Loucy (cell line): ENCODE measurements around the gene TEAD3.

Experiments
- H2AFZ ChIP-seq: fragments of 200-600 bp; sonication (generic); 2 replicates; pipeline ENCODE4 v1.6.0; 2016; ENCODE audit warnings: antibody characterized with exemption, mild to moderate bottlenecking, low read length, moderate library complexity
- H3F3A ChIP-seq: fragments of 200-600 bp; 2 replicates; pipeline ENCODE4 v1.6.0; 2016; ENCODE audit warnings: antibody characterized with exemption, low read depth, mild to moderate bottlenecking
- H3K27me3 ChIP-seq: fragments of 200-600 bp; sonication (generic); 2 replicates; pipeline ENCODE4 v1.6.1; 2014; ENCODE audit warnings: low read length, mild to moderate bottlenecking; ENCODE audit not compliant: insufficient read depth, poor library complexity, severe bottlenecking
- H3K36me3 ChIP-seq: fragments of 200-600 bp; sonication (generic); 2 replicates; pipeline ENCODE4 v1.6.1; 2016; ENCODE audit warnings: low read length; ENCODE audit not compliant: insufficient read depth
- H3K4me1 ChIP-seq: fragments of 200-600 bp; sonication (generic); 2 replicates; pipeline ENCODE4 v1.5.1; 2014; ENCODE audit warnings: low read length, mild to moderate bottlenecking; ENCODE audit not compliant: insufficient read depth, poor library complexity, severe bottlenecking
- H3K4me2 ChIP-seq: fragments of 200-600 bp; sonication (generic); 2 replicates; pipeline ENCODE4 v1.6.0; 2014; ENCODE audit warnings: antibody characterized with exemption, low read length, low read depth, mild to moderate bottlenecking; ENCODE audit not compliant: poor library complexity, severe bottlenecking
- H3K4me3 ChIP-seq: fragments of 200-600 bp; sonication (generic); 2 replicates; pipeline ENCODE4 v1.5.1; 2014; ENCODE audit warnings: low read length, mild to moderate bottlenecking, mixed read lengths; ENCODE audit not compliant: poor library complexity, severe bottlenecking
- H3K79me2 ChIP-seq: fragments of 200-600 bp; sonication (generic); 2 replicates; pipeline ENCODE4 v1.6.1; 2014; ENCODE audit warnings: low read length; ENCODE audit not compliant: insufficient read depth
- H3K9ac ChIP-seq: fragments of 200-600 bp; sonication (generic); 2 replicates; pipeline ENCODE4 v1.6.0; 2014; ENCODE audit warnings: mild to moderate bottlenecking, low read depth, low read length, moderate library complexity; ENCODE audit not compliant: poor library complexity, severe bottlenecking
- H3K9me2 ChIP-seq: fragments of 200-600 bp; sonication (generic); replicated peaks from 2 replicates; pipeline ENCODE4 v1.6.1; 2016; ENCODE audit warnings: low read depth, low read length, mixed read lengths
- H3K9me3 ChIP-seq: fragments of 200-600 bp; sonication (generic); 2 replicates; pipeline ENCODE4 v1.6.1; 2014; ENCODE audit warnings: mild to moderate bottlenecking, antibody characterized with exemption, low read length, low read depth; ENCODE audit not compliant: insufficient read depth
- H4K20me1 ChIP-seq: fragments of 200-600 bp; sonication (generic); 2 replicates; pipeline ENCODE4 v1.6.0; 2014; ENCODE audit warnings: antibody characterized with exemption, low read length, mild to moderate bottlenecking; ENCODE audit not compliant: insufficient read depth, poor library complexity, severe bottlenecking
- EZH2phosphoT487 ChIP-seq: fragments of 200-600 bp; IDR thresholded peaks from 2 replicates; pipeline ENCODE4 v1.6.1; 2018; ENCODE audit warnings: antibody characterized with exemption, mild to moderate bottlenecking, moderate library complexity, borderline replicate concordance
- TF ChIP-seq, protein P1 (sequence below): fragments of 200-600 bp; sonication (generic); conservative IDR thresholded peaks from 2 replicates; pipeline ENCODE4 v1.5.1; 2014; ENCODE audit warnings: mild to moderate bottlenecking, antibody characterized with exemption, low read length

Gene TEAD3

DNA sequence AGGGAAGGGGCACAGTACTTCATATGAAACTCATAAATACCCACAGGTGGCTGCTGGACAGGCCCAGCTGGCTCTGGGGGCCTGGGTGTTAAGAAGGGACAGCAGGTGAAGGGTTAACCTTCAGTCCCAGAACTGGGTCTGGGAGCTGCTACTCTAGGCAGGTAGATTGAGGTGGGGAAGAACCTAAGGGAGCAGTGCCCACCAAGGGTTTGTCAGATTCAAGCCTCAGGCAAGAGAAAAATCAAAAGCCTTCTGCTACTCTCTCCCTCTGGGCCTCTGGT, 23.1 kb downstream of the TEAD3 start:
- Histone ChIP-seq H3F3A (peaks cover 3% of the 10 kb centered on the region; the same call in 1 of the 2 replicates), H3K9ac (no peak overlapping the region), H2AFZ (no peak overlapping the region), H3K4me3 (no peak overlapping the region), H3K36me3 (peaks cover 42% of the 10 kb centered on the region), H3K4me1 (peaks cover 24% of the 10 kb centered on the region), H3K9me3 (no peaks in the 10 kb centered on the region), H3K9me2 (no peaks in the 10 kb centered on the region), H3K27me3 (peaks cover 6% of the 10 kb centered on the region), H4K20me1 (peaks cover 52% of the 10 kb centered on the region), H3K4me2 (no peak overlapping the region), H3K79me2 (peaks cover 46% of the 10 kb centered on the region)
- TF ChIP-seq, protein P1, sequence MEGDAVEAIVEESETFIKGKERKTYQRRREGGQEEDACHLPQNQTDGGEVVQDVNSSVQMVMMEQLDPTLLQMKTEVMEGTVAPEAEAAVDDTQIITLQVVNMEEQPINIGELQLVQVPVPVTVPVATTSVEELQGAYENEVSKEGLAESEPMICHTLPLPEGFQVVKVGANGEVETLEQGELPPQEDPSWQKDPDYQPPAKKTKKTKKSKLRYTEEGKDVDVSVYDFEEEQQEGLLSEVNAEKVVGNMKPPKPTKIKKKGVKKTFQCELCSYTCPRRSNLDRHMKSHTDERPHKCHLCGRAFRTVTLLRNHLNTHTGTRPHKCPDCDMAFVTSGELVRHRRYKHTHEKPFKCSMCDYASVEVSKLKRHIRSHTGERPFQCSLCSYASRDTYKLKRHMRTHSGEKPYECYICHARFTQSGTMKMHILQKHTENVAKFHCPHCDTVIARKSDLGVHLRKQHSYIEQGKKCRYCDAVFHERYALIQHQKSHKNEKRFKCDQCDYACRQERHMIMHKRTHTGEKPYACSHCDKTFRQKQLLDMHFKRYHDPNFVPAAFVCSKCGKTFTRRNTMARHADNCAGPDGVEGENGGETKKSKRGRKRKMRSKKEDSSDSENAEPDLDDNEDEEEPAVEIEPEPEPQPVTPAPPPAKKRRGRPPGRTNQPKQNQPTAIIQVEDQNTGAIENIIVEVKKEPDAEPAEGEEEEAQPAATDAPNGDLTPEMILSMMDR: no peak
- no peak for TF ChIP-seq EZH2phosphoT487

GRCh38 chr6:35473075-35473849, 23.6 kb downstream of the TEAD3 start:
- H3K4me3 ChIP-seq: no peak overlapping the region
- H3K36me3 ChIP-seq: peaks cover 45% of the 10 kb centered on the region
- H3F3A ChIP-seq: peaks cover 3% of the 10 kb centered on the region; the same call in 1 of the 2 replicates
- H3K4me2 ChIP-seq: peak overlapping the region; percentile 89
- H3K9ac ChIP-seq: no peak overlapping the region
- H3K9me2 ChIP-seq: no peaks in the 10 kb centered on the region
- H3K9me3 ChIP-seq: no peaks in the 10 kb centered on the region
- H4K20me1 ChIP-seq: peaks cover 57% of the 10 kb centered on the region
- TF ChIP-seq, protein P1: no peak
- TF ChIP-seq EZH2phosphoT487: no peak
- H3K4me1 ChIP-seq: peaks cover 24% of the 10 kb centered on the region
- peaks cover 11% of the 10 kb centered on the region for H3K27me3 ChIP-seq
- H2AFZ ChIP-seq: no peak overlapping the region
- H3K79me2 ChIP-seq: peaks cover 51% of the 10 kb centered on the region

DNA sequence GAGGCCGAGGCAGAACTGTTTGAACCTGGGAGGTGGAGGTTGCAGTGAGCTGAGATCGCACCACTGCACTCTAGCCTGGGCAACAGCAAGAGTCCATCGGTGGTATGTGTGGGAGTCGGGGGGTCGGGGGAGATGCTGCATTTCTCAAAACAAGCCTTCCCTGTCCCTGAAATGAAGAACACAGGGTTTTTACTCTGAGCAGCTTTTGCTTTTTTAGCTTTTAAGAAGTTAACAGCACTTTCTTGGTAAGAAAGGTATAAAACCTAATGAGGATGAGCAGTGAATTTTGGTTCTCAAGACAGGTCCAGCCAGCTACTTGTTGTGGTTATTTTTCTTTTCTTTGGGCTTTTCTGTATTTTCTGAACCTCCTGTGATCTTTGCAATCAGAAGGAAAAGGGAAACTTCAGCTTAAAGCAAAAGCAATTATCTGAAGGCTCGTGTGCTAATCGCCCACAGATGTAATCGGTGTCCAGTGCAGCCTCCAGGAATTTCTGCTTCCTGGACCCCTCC, 25.0 kb downstream of the TEAD3 start:
- H3K4me2 ChIP-seq: peak overlapping the region; percentile 89
- peaks cover 3% of the 10 kb centered on the region; the same call in 1 of the 2 replicates for H3F3A ChIP-seq
- H2AFZ ChIP-seq: no peak overlapping the region
- H3K9me3 ChIP-seq: no peaks in the 10 kb centered on the region
- peaks cover 52% of the 10 kb centered on the region for H3K79me2 ChIP-seq
- peak overlapping the region; percentile 100 for H3K9ac ChIP-seq
- H3K9me2 ChIP-seq: no peaks in the 10 kb centered on the region
- peaks cover 29% of the 10 kb centered on the region for H3K4me1 ChIP-seq
- H3K4me3 ChIP-seq: peak overlapping the region; percentile 99
- peaks cover 13% of the 10 kb centered on the region for H3K27me3 ChIP-seq
- no peak for TF ChIP-seq EZH2phosphoT487
- TF ChIP-seq, protein P1: no peak
- peaks cover 45% of the 10 kb centered on the region for H3K36me3 ChIP-seq
- peaks cover 57% of the 10 kb centered on the region for H4K20me1 ChIP-seq
